Tibial nerve (tissue), 4 donors: ENCODE results near the gene AKAP12.

Experiments used
- EP300 ChIP-seq, 2 donors: sonication (generic); formaldehyde crosslinking; IDR thresholded peaks; one replicate each; pipeline ENCODE4 v1.6.1; 2017; ENCODE audit warnings: antibody characterized with exemption in 2 of 2, mild to moderate bottlenecking in 1 of 2
- TF ChIP-seq, protein P1 (sequence below), 5 experiments: fragments of 200-600 bp in 3 of 5; fragments of 450-650 bp in 2 of 5; sonication (generic) in 3 of 5; IDR thresholded peaks; one replicate each; pipeline ENCODE4 v1.5.1; 2016 to 2019; ENCODE audit warnings: antibody characterized with exemption in 5 of 5, mild to moderate bottlenecking in 3 of 5, moderate library complexity in 2 of 5

DNA sequence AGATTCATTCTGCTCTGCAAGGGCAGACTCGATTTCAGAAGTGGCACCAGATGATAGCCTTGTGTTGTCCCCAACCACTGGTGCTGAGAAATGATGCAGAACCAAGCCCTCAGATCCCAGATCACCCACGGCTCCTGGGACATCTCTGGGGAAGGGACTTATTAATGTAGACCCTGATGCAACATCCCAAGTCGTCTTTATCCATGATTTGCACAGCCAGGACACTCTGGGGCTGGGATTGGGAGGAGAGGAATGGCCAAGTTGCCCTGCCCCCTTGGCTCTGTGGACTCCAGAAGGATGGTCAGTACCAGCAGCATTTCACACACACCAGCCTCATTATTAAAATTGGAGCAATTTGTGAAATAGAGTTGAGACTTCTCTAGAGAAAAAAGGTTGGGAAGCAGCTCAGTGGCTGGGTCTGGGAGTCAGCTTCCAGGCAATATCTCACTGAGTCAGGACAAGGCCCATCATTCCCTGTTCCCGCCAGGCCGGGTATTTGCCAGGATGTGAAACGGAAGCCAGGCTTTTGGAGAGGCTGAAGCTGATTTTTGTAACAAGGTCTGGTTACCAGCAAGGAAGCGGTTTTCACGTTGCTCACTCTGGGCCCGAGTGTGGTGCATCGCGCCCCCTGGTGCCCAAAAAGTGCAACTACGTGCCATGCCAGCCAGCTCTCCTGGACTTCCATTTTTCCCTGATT, 84.2 kb downstream of the AKAP12 start:
- TF ChIP-seq, protein P1, sequence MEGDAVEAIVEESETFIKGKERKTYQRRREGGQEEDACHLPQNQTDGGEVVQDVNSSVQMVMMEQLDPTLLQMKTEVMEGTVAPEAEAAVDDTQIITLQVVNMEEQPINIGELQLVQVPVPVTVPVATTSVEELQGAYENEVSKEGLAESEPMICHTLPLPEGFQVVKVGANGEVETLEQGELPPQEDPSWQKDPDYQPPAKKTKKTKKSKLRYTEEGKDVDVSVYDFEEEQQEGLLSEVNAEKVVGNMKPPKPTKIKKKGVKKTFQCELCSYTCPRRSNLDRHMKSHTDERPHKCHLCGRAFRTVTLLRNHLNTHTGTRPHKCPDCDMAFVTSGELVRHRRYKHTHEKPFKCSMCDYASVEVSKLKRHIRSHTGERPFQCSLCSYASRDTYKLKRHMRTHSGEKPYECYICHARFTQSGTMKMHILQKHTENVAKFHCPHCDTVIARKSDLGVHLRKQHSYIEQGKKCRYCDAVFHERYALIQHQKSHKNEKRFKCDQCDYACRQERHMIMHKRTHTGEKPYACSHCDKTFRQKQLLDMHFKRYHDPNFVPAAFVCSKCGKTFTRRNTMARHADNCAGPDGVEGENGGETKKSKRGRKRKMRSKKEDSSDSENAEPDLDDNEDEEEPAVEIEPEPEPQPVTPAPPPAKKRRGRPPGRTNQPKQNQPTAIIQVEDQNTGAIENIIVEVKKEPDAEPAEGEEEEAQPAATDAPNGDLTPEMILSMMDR (IDR thresholded peaks at IDR 0.05), result peak; percentile 97 to 99 (median 97)
- TF ChIP-seq EP300 (IDR thresholded peaks at IDR 0.05), result peak; percentile 23 to 86
